ENCODE measurements around the gene FSD1.
A peak's percentile ranks its signal among the peaks of the same experiment; 100 is the strongest.

The FSD1 gene

DNA sequence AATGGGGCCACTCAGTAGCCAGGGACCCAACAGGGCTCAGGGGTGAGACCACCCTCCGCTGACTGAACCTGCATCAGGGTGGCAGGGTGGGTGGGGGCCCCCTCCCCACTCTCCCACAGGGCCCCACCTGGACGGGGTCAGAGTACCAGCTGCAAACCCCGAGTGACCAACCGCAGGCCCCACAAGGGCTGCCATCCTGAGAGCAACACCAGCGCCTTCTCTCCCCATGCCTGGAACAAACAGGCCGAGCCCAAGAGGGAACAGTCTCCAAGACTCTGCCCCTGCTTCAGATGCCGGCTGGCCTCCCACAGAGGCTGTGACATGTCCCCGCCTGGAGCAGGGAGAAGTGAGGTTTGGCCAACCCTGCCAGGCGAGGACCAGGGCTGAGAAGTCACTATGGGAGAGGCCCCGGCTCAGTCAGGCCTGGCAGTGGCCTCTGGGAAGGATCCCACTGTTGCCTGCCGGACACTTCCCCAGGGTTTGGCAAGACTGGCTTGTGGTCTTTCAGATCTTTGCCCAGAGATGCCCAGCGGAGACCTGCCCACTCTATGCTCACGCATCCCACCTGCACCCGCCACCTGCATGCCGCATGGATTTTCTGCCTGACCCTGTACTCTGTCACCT, 66.1 kb downstream of the FSD1 start:
- H3K4me3 ChIP-seq = peak overlapping the region in 4 of 7 experiments; percentile 2 to 30 (median 26)
- peak overlapping the region in 20 of 21 experiments; percentile 74 to 95 (median 87) for H3K27ac ChIP-seq

DNA sequence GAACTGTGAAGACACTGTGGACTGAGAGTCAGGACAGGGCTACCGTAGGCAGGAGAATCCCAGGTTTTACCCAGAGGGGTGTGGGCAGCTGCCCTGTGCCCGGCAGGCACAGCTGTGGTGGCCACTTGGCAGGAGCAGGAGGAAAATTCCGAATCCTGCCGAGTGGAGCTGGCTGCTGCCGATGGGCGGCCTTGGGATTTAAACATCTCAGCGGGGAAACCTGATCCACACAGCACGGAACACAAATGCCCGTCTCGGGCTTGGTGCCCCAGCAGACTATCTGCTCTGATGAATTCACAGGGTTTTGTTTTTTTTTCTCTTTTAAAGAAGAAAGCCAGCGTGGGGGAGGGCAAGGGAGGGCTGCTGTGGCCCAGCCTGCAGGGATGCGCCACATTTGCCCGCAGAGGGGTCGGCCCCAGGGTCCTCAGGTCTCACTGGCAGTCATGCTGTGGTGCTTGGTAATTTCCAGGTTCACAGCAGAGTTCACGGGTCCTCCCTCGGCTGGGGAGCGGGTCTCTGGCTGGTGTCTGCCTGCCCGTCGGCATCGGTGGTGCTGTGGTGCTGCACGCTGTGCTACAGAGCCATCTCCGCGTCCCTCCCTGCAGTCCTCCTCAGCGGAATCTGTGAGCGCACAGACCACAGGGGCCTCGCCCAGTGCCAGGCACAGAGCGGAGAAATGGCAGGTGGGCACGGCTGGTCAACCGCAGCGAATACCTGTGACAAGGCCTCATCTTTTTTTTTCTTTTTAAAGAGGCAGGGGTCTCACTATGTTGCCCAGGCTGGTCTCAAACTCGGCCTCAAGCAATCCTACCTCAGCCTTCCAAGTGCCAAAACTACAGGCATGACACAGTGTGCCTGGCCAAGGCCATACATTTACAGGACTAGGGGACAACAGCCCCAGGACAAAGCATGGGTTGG, 67.1 kb downstream of the FSD1 start:
- Histone ChIP-seq H3K27ac (peak overlapping the region in 15 of 21 experiments; percentile 76 to 95 (median 89)), H3K4me3 (no peak overlapping the region)

DNA sequence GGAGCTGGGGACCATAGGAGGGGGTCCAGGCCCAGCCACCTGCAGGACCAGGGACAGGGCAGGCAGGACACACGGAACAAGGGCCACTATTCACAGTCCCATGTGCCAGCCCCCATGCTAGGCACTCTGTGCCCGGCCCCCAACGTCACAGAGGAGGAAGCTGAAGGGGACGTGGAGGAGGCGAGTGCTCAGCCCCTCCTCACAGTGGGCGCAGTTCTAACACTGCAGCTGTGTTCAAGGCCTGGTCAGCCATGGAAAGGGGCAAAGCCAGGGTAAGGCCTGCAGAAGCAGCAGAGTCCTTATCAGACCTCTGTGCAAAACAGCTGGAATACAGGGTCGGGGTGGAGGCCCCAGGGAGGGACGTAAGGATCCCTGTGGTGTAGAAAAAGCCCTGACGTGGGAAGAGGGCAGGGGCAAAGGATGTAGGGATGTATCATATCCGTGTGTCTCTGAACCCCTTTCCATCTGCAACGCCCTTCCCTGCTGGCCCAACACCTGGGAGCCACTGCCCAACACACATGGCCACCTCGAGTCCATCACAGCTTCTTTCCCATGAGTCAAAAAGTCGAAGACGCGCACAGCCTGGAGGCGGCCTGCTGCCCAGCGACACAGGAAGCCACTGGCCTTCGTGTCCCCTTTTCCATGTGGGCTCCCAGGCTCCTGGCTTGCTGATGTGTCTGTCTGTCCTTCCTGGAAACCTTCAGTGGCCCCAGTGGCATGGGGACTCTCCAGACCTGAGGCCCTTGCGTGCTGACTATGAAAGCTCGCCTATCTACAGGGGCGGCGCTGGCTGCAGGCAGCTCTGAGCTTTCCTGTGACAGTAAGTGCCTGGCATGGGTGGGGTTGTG, 68.0 kb downstream of the FSD1 start:
- Histone ChIP-seq H3K4me3 (no peak overlapping the region), H3K27ac (peak overlapping the region in 17 of 21 experiments; percentile 8 to 95 (median 87))

DNA sequence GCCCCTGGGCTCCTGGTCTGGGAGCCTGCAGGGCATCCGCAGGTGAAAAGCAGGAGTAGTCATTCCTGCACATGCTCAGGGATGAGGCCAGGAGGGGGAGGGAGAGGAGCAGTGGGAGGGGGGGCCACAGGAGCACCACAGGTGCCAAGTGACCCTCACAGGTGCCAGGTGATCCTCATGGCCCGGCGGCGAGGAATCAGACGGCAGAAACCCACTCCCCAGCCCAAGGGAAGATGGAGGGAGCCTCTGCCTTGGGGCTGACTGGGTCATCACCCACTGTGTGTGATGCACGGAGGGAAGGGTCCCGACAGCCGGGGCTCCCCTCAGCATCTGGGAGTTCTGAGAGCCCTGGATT, 68.6 kb downstream of the FSD1 start:
- Histone ChIP-seq H3K27ac (peak overlapping the region in 18 of 21 experiments; percentile 74 to 95 (median 86)), H3K4me3 (no peak overlapping the region)
